GM19023 (cell line): Measurements from ENCODE around the gene POU4F2.
"Not testable (repeated sequence)": the region's sequence is repeated elsewhere in the genome, so short reads cannot be mapped to it uniquely, and the experiment has no call there.

Source experiments
- ATAC-seq: cut with Tn5 transposase; IDR thresholded peaks from one replicate; pipeline ENCODE4 v1.9.1; 2021; ENCODE audit warnings: mild to moderate bottlenecking, moderate library complexity; ENCODE audit not compliant: unreplicated experiment

POU4F2 gene

GRCh38 chr4:146654687-146655520, 16.2 kb downstream of the POU4F2 start:
- ATAC-seq: no peak

- no peak for ATAC-seq
These were observed 16.8 kb downstream of the POU4F2 start for GRCh38 chr4:146655521-146655856.

GRCh38 chr4:146661367-146661766, 22.7 kb downstream of the POU4F2 start:
- ATAC-seq: no peak

- not testable (repeated sequence) for ATAC-seq
These were observed 25.2 kb downstream of the POU4F2 start for GRCh38 chr4:146663968-146664311.

GRCh38 chr4:146674829-146675570, 36.3 kb downstream of the POU4F2 start:
- no peak for ATAC-seq
